GM21717 (cell line): ENCODE results near the gene DHX57.

Experiments
- ATAC-seq: cut with Tn5 transposase; IDR thresholded peaks from one replicate; pipeline ENCODE4 v1.9.1; 2021; ENCODE audit warnings: mild to moderate bottlenecking, moderate library complexity; ENCODE audit not compliant: unreplicated experiment

DHX57 gene, protein sequence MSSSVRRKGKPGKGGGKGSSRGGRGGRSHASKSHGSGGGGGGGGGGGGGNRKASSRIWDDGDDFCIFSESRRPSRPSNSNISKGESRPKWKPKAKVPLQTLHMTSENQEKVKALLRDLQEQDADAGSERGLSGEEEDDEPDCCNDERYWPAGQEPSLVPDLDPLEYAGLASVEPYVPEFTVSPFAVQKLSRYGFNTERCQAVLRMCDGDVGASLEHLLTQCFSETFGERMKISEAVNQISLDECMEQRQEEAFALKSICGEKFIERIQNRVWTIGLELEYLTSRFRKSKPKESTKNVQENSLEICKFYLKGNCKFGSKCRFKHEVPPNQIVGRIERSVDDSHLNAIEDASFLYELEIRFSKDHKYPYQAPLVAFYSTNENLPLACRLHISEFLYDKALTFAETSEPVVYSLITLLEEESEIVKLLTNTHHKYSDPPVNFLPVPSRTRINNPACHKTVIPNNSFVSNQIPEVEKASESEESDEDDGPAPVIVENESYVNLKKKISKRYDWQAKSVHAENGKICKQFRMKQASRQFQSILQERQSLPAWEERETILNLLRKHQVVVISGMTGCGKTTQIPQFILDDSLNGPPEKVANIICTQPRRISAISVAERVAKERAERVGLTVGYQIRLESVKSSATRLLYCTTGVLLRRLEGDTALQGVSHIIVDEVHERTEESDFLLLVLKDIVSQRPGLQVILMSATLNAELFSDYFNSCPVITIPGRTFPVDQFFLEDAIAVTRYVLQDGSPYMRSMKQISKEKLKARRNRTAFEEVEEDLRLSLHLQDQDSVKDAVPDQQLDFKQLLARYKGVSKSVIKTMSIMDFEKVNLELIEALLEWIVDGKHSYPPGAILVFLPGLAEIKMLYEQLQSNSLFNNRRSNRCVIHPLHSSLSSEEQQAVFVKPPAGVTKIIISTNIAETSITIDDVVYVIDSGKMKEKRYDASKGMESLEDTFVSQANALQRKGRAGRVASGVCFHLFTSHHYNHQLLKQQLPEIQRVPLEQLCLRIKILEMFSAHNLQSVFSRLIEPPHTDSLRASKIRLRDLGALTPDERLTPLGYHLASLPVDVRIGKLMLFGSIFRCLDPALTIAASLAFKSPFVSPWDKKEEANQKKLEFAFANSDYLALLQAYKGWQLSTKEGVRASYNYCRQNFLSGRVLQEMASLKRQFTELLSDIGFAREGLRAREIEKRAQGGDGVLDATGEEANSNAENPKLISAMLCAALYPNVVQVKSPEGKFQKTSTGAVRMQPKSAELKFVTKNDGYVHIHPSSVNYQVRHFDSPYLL (N-terminal part only)

DNA sequence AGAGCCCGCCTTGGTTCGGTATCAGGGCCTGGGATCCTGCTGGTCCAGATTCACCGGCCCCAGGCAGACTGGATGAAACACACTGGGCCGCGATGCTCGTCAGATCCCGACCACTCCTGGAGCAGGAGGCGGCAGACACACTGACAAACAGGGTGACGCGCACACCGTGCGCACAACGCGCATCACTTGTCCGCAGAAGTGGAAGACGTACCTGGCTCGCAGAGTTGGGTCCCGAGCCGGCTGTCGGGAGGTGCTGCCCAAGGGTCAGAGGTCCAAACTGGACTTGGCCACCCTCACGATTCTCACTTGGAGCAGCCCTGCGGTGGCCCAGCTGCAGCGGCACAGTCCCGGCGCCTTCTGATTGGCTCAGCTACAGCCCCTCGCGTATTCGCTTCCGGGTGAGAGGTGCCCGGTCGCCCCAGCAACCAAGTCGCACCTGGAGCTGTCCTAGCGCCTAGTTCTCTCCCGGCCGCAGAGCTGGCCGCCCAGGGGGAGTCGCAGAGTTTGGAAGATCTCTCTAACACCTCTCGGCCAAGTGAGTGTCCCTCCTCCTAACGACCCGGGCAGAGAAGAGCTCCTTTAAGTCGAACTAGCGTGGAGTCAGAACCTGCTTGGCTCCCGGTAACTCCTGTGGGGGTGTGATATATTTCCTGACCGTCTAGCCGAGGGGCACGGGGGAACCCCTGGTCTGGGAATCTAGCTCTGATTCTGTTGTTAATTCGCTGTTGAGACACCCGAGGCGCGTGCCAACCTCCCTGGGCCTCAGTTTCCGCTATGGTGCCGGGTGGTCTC is at the start of gene DHX57, which contains the start of gene MORN2:
Gene DHX57 (minus strand): TSS at position 359 of the 792 bp plus-strand sequence. CDS start 7,529 bp downstream, outside the sequence.
Gene MORN2 (plus strand): TSS at position 401 of the 792 bp plus-strand sequence.
- ATAC-seq: peak; percentile 100

DNA sequence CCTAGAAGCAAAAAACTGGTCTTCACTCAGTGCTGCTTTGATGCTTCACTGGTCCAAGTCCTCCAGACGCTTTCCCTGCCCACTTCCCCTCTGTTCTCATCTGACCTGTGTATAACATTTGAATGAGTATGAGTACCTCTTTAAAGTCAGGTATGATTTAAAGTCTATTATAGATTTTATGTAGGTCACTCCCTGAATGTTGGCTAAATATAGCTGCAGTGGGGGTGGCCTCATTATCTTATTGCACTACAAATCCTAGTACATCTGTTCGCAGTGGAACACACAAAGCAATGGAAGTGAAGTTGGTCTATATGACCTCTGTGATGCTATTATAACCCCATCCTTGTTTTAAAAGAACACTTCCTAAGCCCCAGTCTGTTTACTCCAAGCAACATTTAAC is 47.2 kb upstream of the DHX57 start:
- ATAC-seq: no peak

DNA sequence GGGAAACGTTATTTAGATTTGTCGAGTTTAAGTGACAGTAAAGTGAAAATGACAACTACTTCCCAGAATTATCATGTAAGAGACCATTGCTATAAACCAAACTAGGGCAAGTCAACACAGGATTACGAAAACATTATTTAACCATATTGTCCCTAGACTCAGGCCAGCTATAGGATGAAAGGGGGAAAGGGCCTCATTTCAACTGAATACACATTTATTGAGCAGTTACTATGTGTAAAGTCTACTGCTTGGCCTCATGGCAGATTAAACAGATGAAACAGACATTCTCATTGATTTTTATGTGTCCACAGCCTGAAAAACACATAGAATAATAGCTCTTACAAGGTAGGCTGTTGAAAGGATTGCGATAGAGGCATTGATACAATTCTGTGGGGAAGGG is 46.7 kb upstream of the DHX57 start:
- no peak for ATAC-seq

DNA sequence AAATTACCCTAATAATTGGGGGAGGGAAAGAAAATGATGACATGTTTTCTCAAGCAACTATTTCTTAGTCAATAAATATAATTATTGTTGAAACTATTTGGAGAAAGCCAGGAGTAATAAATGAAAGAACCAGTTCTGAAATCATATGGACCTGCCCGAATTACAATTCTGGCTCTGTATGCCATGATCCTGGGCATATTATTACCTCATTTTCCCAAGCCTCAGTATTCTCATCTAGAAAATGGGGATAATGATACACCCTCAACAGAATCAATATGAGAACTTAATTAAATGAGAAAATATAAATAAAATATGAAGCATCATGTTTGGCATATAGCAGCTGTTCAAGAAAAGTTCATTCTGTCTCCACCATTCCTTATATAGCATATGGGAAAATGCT is 36.9 kb upstream of the DHX57 start:
- ATAC-seq: no peak

DNA sequence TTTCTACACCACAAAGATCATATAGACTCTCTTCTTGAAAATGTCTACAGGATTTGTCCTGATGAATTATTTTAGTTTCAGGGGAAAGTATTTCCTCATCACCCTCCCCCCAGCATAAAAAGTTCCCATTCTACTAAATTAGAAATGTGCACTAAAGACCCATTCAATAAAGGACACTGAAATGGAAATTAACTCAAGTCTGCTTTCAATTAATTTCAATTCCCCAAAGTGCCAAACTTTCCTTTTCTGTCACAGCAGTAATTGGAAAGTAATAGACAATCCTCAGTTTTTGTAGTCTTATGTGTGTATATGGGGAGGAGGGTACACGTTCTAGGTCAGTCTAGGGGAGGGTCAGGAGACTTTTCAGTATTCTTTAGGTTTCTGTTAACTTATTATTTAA is 35.5 kb upstream of the DHX57 start:
- no peak for ATAC-seq

DNA sequence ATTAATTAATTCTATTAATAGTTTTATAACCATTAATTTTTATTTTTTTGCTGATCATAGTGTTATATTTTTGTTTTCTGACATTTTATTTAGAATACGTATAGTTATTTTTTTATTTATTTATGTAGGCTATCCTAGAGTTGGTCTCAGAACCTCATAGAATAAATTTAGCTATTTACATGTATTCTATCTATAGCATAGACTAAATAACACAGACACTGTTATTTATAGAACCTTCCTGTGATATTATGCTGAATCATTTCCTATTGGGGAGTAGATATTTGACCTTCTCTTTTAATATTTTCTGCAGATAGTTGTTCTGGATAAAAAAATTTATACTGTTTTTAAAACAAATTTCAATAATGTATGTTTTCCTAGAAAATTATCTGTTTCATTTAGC is 34.1 kb upstream of the DHX57 start:
- ATAC-seq: no peak

DNA sequence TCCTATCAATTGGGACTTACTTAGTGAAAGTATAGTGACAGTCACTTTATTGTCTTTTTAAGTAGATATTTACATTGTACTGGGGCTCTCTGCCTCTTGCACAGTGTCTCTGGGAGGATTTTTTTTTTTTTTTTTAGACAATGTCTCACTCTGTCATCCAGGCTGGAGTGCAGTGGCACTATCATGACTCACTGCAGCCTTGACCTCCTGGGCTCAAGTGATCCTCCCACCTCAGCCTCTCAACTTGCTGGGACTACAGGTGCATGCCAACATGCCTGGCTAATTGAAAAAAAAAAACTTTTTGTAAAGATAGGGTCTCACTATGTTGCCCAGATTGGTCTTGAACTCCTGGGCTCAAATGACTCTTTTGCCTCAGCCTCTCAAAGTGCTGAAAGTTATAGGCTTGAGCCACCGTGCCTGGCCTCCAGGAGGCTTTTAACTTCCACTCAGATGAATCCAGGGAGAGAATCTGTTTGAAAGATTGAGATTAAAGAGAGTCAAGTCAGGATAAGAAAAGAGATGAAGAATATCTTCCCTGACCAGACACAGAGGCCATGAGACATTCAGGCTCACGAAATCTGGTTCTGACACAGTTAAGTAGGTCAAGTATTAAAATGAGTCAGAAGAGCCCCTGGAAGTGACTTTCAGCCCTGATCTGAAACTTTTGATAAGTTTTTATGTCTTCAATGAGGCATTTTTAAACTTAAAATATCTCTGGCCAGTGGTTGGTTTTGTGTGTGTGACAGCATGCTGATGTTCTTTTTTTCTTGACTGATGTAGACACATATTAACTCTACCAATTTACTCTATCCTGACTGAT is 32.2 kb upstream of the DHX57 start:
- ATAC-seq: peak; percentile 84

DNA sequence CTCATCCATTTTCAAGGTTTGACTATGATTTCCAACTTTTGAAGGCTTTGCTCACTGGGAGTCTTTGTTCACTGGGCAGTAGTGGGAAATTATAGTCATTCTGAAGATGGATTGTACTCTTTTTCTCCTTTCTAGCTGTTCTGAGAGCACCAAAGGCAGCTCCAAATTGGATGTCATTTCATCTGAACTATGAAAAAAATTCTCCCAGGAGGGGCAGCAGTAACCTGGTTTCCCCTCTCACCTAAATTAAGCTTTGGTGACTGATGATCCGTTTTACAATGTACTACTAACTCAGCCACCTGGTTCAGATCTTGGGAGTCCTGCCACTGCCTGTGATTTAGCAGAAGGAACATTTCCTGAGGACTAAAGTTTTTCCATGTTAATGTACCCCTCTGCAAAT is 31.5 kb upstream of the DHX57 start:
- ATAC-seq: no peak

DNA sequence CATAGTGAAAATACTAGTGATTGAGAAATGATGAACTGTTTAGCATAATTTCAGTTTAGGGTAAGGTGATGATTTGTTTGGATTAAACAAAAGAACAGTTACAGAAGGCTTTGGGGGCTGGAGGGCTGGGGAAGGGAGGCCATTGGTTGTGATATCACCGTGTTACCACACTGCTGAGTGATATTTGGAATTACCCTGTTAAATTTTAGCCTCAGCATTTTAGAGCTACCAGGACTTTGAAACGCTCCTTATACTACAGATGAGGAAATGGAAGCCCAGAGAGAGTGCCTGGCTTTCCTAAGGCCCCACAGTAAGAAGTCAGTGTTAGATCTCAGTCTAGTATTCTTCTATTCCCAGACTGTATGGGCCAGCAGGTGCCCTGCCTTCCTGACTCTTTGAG is 29.5 kb upstream of the DHX57 start:
- no peak for ATAC-seq

DNA sequence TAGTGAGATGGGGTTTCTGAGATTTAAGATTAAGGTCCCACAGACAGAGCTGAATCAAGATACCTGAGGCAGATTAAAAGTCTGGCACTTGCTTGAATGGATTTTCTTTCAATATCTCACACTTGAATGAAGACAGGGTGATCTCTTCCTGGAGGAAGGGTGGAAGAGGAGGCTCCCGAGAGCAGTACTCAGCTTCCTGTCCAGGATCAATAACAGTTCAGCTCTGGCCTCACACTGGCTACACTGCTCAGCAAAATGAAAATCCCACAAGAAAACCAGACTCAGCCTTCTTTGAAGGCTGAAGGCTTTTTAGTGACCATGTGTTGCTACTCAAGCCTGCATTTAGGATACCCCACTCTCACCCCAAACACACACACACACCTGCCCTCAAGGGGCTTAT is 25.0 kb upstream of the DHX57 start:
- no peak for ATAC-seq

DNA sequence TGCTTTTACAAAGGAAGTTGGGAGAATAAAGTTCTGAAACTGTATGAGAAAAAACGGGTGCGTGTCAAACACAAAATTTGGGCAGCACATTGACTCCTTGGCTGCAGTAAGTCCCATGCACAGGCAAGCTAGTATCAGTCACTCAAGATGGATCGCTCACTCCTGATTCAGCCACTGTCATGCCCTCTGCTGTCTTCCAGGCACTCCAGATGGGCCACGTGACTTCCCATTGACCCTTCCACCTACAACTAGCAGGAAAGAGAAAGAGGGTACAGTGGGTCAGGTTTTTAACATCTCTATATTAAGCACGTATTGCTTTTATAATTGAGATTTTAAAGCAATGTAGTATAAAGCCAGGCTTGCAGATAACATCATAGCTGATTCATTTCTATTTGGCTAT is 22.5 kb upstream of the DHX57 start:
- no peak for ATAC-seq

DNA sequence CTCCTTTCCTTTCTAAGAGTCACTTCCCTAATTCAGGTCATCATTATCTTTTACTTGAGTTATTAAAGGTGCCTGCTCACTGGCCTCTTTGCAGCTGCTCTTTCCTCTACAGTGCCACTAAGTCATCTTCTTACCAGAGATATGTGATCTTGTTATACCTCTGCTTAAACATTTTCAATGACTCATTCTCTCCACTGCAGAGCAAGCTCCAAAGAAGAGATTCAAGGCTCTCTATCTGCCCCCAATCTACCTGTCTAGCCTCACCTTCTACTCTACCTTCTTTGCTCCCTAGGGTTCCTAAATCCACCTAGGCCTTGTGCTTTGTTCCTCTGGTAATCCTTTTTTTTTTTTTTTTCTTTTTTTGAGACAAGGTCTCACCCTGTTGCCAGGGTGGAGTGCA is 17.1 kb upstream of the DHX57 start:
- ATAC-seq: no peak

DNA sequence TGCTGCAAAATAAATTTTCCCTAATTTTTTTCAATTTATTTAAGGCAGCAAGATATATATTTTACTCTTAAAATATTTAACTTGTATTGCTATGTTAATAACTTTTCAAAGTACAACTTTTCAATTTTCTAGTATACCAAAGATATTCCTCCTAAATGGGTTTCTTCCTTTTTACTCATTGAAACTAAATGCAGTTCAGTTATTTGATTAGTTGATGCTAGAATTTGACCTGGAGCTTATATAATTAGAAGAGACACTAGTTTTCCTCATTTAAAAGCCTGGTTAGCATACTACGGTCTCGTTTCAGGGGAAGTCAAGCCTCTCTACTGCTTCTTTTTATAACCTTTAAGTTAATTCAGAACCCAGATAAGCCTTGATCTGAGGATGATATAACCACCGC is 13.8 kb upstream of the DHX57 start, which contains the start of gene ARHGEF33:
Gene ARHGEF33 (plus strand): TSS at position 301 of the 400 bp plus-strand sequence. CDS start 29,573 bp downstream, outside the sequence.
- no peak for ATAC-seq

DNA sequence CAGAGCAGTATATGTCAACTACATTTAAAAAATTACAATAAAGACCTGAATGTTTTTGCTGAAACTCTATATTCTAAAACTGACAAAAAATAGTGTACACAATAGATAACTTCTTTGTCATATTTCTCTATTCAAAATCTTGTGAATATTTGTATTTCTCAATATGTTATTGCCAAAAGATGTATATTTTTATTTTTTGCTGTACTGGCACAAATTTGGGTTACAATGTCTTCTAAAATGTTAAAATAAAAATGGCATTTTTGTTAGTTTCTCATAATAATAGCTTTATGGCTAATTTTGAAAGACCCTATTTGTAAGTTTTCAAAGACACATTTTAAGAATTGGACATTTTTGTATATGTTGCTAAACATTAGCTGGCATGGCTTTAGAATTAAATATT is 13.3 kb upstream of the DHX57 start:
- ATAC-seq: no peak

DNA sequence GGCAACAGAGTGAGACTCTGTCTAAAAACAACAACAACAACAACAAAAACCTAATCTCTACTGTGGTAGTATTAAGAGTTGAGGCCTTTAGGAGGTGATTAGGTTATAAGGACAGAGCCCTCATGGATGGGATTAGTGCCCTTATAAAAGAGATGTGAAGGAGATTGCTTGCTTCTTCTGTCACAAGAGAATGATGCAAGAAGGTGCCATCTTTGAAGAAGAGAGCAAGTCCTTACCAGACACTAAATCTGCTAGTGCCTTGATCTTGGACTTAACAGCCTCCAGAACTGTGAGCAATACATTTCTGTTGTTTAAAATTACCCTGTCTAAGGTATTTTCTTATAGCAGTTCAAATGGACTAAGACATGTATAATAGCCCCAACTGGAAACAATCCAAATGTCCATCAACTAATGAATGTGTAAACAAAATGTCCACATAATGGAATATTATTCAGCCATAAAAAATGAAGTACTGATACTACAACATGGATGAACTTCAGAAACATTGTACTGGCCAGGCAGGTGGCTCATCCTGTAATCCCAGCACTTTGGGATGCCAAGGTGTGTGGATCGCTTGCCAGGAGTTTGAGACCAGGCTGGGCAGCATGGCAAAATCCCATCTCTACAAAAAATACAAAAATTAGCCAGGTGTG is 12.3 kb upstream of the DHX57 start:
- no peak for ATAC-seq

DNA sequence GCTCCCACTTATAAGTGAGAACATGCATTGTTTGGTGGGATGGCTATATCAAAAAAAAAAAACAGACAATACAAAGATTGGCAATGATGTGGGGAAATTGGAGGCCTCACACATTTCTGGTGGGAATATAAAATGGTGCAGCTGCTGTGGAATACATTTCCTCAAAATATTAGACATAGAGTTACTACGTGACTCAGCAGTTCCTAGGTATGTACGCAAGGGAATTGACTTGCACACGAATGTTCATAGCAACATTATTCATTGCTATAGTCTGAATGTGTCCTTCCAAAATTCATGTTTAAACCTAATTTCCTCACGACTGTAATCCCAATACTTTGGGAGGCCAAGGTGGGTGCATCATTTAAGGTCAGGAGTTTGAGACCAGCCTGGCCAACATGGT is 11.6 kb upstream of the DHX57 start:
- ATAC-seq: no peak

DNA sequence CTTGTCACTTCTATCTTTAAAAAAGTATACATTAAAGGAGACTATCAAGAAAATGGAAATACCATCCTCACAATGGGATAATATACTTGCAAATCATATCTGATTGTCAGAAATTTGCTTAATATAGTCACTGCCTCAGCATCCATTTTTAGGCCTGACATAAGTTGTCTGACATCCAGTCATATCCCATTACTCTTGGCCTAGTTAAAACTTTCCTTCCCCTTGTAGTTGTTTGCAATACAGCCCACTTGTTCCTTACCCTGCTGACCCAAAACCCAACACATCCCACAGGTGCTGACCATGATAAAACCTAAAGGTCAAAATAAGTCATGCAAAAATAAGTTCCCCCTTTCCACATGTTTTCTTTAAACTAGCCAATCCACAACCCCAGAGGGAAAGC is 10.3 kb upstream of the DHX57 start:
- ATAC-seq: no peak

DNA sequence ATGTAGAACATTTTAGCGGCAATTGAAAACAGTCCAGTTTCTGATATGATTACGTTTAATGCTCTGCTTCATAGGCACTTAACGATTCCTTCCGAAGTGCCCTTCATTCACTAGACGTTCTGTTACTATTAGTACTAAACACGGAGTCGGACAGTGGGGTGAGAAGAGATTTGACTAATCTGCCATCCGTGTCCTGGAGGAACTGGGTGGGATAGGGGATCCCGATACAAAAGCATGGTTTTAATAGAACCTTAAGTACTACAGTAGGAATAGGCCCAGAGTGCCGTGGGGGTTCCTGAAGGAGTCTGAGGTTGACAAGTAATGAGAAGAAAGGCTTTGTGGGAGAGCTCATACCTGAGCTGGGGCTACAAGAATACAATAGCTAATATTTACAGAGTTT is 673 bp upstream of the DHX57 start:
- ATAC-seq: no peak

DNA sequence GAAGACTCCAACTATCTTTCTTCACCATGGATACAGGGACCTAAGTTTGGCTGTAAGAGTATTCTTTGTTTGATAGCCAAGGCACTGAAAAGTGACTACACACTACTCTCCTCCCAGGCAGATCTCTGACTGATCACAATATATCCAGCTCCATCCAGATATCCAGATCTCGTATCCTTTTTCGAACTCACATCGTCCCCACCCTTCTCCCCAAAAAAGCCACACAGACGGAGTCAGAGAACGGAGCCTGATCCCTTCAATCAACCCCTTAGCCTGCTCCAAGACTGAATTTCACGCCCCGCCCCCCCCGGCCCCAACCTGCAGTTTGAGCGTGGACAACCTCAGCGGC is 533 bp downstream of the DHX57 start:
- no peak for ATAC-seq
